BJ (cell line): ENCODE data around the gene HIVEP2. TPM values are rescaled to one million over a fixed set of nuclear protein-coding genes. Genes with fewer than 3 reads are reported as not detected.

Experiments used
- CTCF ChIA-PET: fragments of 350-600 bp; formaldehyde crosslinking; extraction: SDS; loops from one replicate; lab custom pipeline; 2021; ENCODE audit warnings: antibody characterized with exemption, inconsistent platforms; lab: Yijun Ruan, JAX
- POLR2A ChIA-PET: fragments of 300-600 bp; sonication (Branson Sonifier 250); formaldehyde crosslinking; extraction: SDS; loops from one replicate; lab custom pipeline; 2021; ENCODE audit warnings: antibody characterized with exemption; lab: Charles Lee
- DNase-seq: peaks from one replicate; pipeline ENCODE4 v3.0.0-alpha.2; 2011; ENCODE audit warnings: low read depth
- H3K27me3 ChIP-seq: 2 replicates; pipeline ENCODE4 v1.6.0; 2011; ENCODE audit warnings: low read length; ENCODE audit not compliant: control insufficient read depth, insufficient read depth
- H3K36me3 ChIP-seq: 2 replicates; pipeline ENCODE4 v1.5.1; 2011; ENCODE audit warnings: low read length; ENCODE audit not compliant: control insufficient read depth, insufficient read depth
- H3K4me3 ChIP-seq: 2 replicates; pipeline ENCODE4 v1.5.1; 2011; ENCODE audit warnings: low read depth, mild to moderate bottlenecking, control low read depth, low read length
- polyA plus RNA-seq: library from polyadenylated mRNA; depleted of rRNA; stranded (reverse); fragments of >200 nt; gene quantifications from 2 replicates; pipeline ENCODE4 v1.2.3, GENCODE V29; 2011
- TF ChIP-seq, protein P1 (sequence below): IDR thresholded peaks from 2 replicates; pipeline ENCODE4 v1.5.1; 2011; ENCODE audit warnings: low read depth, mild to moderate bottlenecking, control low read depth, inconsistent platforms, low read length, moderate library complexity; ENCODE audit not compliant: insufficient read depth

The HIVEP2 gene
- polyA plus RNA-seq, 1 experiment, result 3.7 TPM

DNA sequence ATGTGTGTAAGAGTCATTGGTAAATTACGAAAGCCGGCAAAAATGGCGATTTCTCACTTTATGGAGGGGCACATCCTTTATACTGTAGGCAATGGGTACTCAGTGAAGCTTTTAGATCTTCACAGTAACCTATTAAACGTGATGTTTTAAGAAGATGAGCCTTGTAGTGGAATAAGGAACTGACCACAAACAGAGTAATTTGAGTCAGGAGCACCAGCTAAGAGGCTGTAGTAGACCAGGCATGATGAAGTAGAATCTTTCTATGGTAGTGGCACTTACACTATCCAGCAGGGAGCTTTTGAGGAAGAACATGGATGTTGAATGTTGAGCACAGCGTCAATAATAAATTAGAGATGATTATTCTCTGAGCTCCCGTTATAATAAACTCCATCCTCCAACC, 65.9 kb downstream of the HIVEP2 start:
- TF ChIP-seq, protein P1, sequence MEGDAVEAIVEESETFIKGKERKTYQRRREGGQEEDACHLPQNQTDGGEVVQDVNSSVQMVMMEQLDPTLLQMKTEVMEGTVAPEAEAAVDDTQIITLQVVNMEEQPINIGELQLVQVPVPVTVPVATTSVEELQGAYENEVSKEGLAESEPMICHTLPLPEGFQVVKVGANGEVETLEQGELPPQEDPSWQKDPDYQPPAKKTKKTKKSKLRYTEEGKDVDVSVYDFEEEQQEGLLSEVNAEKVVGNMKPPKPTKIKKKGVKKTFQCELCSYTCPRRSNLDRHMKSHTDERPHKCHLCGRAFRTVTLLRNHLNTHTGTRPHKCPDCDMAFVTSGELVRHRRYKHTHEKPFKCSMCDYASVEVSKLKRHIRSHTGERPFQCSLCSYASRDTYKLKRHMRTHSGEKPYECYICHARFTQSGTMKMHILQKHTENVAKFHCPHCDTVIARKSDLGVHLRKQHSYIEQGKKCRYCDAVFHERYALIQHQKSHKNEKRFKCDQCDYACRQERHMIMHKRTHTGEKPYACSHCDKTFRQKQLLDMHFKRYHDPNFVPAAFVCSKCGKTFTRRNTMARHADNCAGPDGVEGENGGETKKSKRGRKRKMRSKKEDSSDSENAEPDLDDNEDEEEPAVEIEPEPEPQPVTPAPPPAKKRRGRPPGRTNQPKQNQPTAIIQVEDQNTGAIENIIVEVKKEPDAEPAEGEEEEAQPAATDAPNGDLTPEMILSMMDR, result no peak
- CTCF ChIA-PET, result interaction anchor here (1.5 kb wide), 1 partner anchor 68 kb away, joined by 4 read pairs; no protein-coding TSS in a partner anchor
- DNase-seq, result no peak
- Histone ChIP-seq H3K27me3 (no peaks in the 10 kb centered on the region), H3K36me3 (no peaks in the 10 kb centered on the region), H3K4me3 (no peak overlapping the region)
- POLR2A ChIA-PET, result no interaction called here

DNA sequence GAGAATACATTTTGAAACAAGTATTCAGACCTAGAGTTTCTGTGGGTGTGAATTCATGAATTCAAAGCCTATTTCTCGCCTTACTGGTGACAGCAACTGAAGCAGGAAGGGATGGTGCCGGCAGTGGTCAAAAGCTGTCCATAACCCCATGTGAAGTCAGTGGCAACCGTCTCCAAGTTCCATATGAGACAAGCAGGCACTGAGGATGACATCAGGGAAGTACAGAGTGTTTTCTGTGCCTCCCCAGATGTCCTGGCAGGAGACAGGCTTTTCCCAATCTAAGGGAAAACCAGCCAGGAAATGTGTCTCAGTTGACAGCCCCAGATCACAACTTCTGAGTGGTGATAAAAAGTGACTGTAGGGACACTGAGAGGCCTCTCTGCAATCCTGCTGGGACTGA, 66.6 kb downstream of the HIVEP2 start:
- POLR2A ChIA-PET, result no interaction called here
- H3K27me3 ChIP-seq, result no peaks in the 10 kb centered on the region
- DNase-seq, result no peak
- CTCF ChIA-PET, result no interaction called here
- TF ChIP-seq, protein P1, result no peak
- no peak overlapping the region for H3K4me3 ChIP-seq
- no peaks in the 10 kb centered on the region for H3K36me3 ChIP-seq

DNA sequence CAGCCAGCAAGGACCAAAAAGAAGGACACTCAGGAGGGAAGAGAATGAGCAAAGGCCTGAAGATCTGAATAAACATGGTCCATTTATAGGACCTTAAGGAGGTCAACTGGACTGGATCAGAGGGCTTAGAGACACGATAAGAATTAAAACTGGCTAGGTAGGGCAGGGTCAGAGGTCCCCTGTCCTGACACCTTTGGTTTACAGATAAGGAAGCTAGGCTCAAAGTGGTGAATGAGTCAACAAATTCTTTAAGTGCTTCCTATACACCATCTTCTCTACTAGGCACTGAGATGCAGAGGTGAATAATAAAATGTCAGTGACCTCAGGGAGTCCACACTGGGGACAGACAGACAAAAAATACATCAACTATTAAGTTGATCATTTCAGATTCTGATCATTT, 70.3 kb downstream of the HIVEP2 start:
- ChIA-PET CTCF (no interaction called here), POLR2A (no interaction called here)
- no peak overlapping the region for H3K4me3 ChIP-seq
- H3K27me3 ChIP-seq, result no peaks in the 10 kb centered on the region
- TF ChIP-seq, protein P1, result no peak
- no peak for DNase-seq
- H3K36me3 ChIP-seq, result no peaks in the 10 kb centered on the region

DNA sequence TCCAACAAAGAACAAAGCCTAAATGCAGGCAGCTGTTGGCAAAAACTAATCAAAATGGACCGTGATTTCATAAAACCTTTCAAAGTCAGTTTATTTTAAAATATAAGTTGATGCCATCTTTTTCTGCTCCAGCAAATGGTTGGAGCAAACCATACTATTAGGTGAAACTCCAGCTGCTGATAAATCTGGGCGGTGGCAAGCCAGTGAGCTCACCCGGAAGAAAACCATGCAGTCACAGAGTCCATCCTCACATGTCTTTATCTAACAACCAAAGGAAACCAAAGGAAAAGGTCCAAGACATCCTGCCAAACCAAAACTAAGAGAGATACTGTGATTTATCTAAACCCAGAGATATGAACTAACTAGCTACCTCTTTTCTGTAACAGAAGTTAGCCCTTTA, 72.6 kb downstream of the HIVEP2 start:
- Histone ChIP-seq H3K4me3 (no peak overlapping the region), H3K27me3 (no peaks in the 10 kb centered on the region), H3K36me3 (no peaks in the 10 kb centered on the region)
- TF ChIP-seq, protein P1, result no peak
- ChIA-PET POLR2A (no interaction called here), CTCF (interaction anchor here (0.7 to 2.1 kb wide), 3 partner anchors 10 to 472 kb away, joined by 3 to 6 read pairs (median 3); no protein-coding TSS in a partner anchor)
- DNase-seq, result no peak

DNA sequence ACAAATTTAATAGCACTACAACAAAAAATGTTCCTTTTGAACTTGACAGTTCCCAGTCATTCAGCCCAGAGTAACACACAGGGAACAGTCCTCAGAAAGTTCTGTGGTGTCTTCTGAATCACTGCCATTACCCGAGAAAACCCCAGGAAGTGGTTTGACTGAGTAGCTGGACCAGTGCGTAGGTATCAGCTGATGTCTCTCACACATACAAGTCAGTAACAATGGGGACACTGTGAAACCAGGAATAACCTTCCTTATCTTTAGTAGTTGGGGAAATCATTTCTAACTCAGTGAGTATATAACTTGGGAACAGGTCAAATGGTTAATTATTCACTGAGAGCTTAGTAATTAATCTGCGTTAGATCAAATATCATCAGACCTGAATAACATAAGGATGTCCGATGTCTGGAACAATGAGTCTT, 73.1 kb downstream of the HIVEP2 start:
- CTCF ChIA-PET, result interaction anchor here (0.7 to 2.1 kb wide), 3 partner anchors 11 to 472 kb away, joined by 3 to 6 read pairs (median 3); no protein-coding TSS in a partner anchor
- Histone ChIP-seq H3K36me3 (no peaks in the 10 kb centered on the region), H3K4me3 (no peak overlapping the region), H3K27me3 (no peaks in the 10 kb centered on the region)
- peak; percentile 68 for DNase-seq
- POLR2A ChIA-PET, result no interaction called here
- TF ChIP-seq, protein P1, result no peak
